Measurements from ENCODE around the gene SLC51A. TPM values are rescaled to one million over a fixed set of nuclear protein-coding genes. Genes with fewer than 3 reads are reported as not detected.

The SLC51A gene
- total RNA-seq, 1 experiment from 2014 or later: 6.9 TPM

DNA sequence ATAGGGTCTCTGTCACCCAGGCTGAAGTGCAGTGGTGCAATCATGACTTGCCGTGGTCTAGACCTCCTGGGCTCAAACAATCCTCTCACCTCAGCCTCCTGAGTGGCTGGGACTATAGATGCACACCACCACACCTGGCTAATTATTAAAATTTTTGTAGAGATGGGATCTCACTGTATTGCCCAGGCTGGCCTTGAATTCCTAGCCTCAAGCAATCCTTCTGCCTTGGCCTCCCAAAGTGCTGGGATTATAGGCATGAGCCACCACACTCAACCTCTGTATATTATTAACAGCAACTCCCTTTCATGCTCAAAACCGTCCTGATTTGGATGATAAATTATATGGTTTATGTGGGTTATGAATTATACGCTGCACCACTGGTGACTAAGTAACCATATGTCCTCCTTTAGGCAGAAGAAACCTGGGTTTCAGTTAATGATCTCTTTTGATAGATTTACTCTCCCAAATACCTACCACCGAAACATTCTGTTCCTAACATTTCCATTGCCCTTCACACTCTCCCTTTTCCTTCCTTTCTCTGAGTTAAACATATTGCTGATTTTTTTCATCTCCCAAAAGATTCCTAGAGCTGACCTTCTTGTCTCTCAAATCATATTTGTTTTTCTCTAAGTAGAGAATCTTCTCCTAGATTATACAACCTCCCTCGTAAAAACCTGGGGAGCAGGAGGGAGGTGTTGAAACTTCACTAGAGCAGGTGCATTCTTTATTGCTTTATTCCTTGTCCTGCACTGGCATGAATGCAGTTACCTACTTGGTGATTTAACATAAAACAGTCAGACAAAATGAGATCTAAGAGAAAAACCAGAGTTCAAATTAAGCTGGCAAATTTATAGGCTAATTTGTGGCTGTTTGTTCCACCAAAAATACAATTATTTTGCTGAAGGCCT, 38.3 kb downstream of the SLC51A start:
- DNase-seq (ENCODE audit: low spot score) (no peak), ATAC-seq (no peak)
- Mint-ChIP-seq H3K36me3 (peaks cover 7% of the 10 kb centered on the region), H3K27me3 (ENCODE audit: low read depth) (no peaks in the 10 kb centered on the region), H3K27ac (no peak overlapping the region), H3K9me3 (no peaks in the 10 kb centered on the region), H3K4me1 (no peaks in the 10 kb centered on the region), H3K4me3 (no peak overlapping the region)
- POLR2A ChIA-PET: interaction anchor here (0.5 kb wide), 1 partner anchor 199 kb away, joined by 3 read pairs; no protein-coding TSS in a partner anchor
- no peak for TF ChIP-seq ELF4 (CRISPR knock-in tag; IDR thresholded peaks at IDR 0.05; ENCODE audit: low read depth)
- TF ChIP-seq NFE2L1 (CRISPR knock-in tag; IDR thresholded peaks at IDR 0.05): no peak
- TF ChIP-seq, protein P1, sequence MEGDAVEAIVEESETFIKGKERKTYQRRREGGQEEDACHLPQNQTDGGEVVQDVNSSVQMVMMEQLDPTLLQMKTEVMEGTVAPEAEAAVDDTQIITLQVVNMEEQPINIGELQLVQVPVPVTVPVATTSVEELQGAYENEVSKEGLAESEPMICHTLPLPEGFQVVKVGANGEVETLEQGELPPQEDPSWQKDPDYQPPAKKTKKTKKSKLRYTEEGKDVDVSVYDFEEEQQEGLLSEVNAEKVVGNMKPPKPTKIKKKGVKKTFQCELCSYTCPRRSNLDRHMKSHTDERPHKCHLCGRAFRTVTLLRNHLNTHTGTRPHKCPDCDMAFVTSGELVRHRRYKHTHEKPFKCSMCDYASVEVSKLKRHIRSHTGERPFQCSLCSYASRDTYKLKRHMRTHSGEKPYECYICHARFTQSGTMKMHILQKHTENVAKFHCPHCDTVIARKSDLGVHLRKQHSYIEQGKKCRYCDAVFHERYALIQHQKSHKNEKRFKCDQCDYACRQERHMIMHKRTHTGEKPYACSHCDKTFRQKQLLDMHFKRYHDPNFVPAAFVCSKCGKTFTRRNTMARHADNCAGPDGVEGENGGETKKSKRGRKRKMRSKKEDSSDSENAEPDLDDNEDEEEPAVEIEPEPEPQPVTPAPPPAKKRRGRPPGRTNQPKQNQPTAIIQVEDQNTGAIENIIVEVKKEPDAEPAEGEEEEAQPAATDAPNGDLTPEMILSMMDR (IDR thresholded peaks at IDR 0.05): no peak
- TF ChIP-seq, protein P2, sequence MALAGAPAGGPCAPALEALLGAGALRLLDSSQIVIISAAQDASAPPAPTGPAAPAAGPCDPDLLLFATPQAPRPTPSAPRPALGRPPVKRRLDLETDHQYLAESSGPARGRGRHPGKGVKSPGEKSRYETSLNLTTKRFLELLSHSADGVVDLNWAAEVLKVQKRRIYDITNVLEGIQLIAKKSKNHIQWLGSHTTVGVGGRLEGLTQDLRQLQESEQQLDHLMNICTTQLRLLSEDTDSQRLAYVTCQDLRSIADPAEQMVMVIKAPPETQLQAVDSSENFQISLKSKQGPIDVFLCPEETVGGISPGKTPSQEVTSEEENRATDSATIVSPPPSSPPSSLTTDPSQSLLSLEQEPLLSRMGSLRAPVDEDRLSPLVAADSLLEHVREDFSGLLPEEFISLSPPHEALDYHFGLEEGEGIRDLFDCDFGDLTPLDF (CRISPR knock-in tag; IDR thresholded peaks at IDR 0.05): no peak
- CTCF ChIA-PET: interaction anchor here (0.9 to 1.4 kb wide), 6 partner anchors 7 to 262 kb away, joined by 3 to 7 read pairs (median 5); partner anchors contain the start of gene DYNLT2B

DNA sequence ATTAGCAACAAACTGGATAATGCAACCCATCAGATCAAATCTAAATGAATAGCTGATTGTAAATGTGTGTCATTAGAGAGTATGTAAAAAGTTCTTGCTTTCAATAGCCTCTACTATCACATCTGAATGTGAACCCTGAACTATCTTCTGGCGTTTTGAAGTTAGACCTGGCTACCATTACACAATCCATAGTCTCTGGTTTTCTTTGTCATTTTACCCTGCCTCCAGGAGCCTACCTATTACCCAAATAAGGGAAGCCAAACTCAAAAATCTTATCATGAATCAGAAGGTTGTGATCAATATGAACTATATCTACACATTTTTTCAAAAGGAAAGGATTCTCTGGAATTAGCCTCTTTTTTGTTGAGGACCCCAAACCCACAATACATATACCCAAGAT, 39.4 kb downstream of the SLC51A start:
- no peaks in the 10 kb centered on the region for H3K27me3 Mint-ChIP-seq (ENCODE audit: low read depth)
- DNase-seq (ENCODE audit: low spot score): no peak
- POLR2A ChIA-PET: no interaction called here

More for the DNA sequence above, 39.4 kb downstream of the SLC51A start:
- Mint-ChIP-seq H3K36me3 (peaks cover 9% of the 10 kb centered on the region), H3K27ac (no peak overlapping the region), H3K9me3 (peaks cover 2% of the 10 kb centered on the region), H3K4me3 (no peak overlapping the region), H3K4me1 (no peaks in the 10 kb centered on the region)
- CTCF ChIA-PET: no interaction called here
- ATAC-seq: no peak
- no peak for TF ChIP-seq ZNF416 (CRISPR knock-in tag; IDR thresholded peaks at IDR 0.05)
- TF ChIP-seq CREM (CRISPR knock-in tag; IDR thresholded peaks at IDR 0.05): no peak
- no peak for TF ChIP-seq JAZF1 (CRISPR knock-in tag; IDR thresholded peaks at IDR 0.05)
- TF ChIP-seq HMGA2 (CRISPR knock-in tag; IDR thresholded peaks at IDR 0.05): no peak
- TF ChIP-seq, protein P3, sequence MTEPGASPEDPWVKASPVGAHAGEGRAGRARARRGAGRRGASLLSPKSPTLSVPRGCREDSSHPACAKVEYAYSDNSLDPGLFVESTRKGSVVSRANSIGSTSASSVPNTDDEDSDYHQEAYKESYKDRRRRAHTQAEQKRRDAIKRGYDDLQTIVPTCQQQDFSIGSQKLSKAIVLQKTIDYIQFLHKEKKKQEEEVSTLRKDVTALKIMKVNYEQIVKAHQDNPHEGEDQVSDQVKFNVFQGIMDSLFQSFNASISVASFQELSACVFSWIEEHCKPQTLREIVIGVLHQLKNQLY (CRISPR knock-in tag; IDR thresholded peaks at IDR 0.05): no peak
- TF ChIP-seq, protein P2 (CRISPR knock-in tag; IDR thresholded peaks at IDR 0.05): no peak
- no peak for TF ChIP-seq NFE2L1 (CRISPR knock-in tag; IDR thresholded peaks at IDR 0.05)
- TF ChIP-seq, protein P4, sequence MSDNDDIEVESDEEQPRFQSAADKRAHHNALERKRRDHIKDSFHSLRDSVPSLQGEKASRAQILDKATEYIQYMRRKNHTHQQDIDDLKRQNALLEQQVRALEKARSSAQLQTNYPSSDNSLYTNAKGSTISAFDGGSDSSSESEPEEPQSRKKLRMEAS (CRISPR knock-in tag; IDR thresholded peaks at IDR 0.05): no peak
- TF ChIP-seq, protein P5, sequence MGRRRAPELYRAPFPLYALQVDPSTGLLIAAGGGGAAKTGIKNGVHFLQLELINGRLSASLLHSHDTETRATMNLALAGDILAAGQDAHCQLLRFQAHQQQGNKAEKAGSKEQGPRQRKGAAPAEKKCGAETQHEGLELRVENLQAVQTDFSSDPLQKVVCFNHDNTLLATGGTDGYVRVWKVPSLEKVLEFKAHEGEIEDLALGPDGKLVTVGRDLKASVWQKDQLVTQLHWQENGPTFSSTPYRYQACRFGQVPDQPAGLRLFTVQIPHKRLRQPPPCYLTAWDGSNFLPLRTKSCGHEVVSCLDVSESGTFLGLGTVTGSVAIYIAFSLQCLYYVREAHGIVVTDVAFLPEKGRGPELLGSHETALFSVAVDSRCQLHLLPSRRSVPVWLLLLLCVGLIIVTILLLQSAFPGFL (CRISPR knock-in tag; IDR thresholded peaks at IDR 0.05; ENCODE audit: borderline replicate concordance): no peak
- TF ChIP-seq, protein P6, sequence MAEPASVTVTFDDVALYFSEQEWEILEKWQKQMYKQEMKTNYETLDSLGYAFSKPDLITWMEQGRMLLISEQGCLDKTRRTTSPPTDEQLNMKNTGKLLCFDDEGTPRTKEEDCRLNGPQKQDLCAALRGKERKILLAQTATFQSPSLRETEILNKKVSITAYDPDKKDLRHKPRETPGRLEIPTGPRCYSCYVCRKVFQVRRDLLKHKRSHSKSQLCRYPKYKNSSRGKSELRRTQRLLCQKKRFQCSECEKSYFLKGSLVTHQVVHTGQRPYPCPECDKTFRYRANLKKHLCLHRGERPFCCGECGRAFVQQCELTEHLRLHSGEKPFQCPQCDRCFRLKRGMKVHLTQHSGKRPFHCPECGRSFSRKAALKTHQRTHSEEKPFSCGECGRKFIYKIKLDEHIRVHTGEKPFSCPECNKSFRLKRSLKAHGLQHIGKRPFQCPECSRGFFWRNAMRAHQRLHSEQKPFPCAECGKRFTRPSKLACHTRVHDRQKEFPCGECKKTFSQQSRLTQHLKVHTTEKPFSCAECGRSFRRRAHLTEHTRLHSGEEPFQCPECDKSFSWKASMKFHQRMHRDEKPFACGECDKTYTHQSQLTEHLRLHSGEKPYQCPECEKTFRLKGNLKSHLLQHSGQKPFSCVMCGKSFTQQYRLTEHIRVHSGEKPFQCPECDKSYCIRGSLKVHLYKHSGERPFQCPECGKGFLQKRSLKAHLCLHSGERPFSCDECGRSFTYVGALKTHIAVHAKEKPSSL (CRISPR knock-in tag; conservative IDR thresholded peaks at IDR 0.05): no peak
- TF ChIP-seq ZNF219 (CRISPR knock-in tag; IDR thresholded peaks at IDR 0.05; ENCODE audit: borderline replicate concordance): no peak
- no peak for TF ChIP-seq SMAD3 (CRISPR knock-in tag; IDR thresholded peaks at IDR 0.05; ENCODE audit: borderline replicate concordance)
- TF ChIP-seq CBFB (CRISPR knock-in tag; IDR thresholded peaks at IDR 0.05; ENCODE audit: low read depth): no peak
- TF ChIP-seq ETV6 (CRISPR knock-in tag; IDR thresholded peaks at IDR 0.05): no peak
